OCI-M1 (cell line): ENCODE results near the gene TCP11X1.
"Not testable (repeated sequence)": the region's sequence is repeated elsewhere in the genome, so short reads cannot be mapped to it uniquely, and the experiment has no call there.

Experiments
- DNase-seq: peaks from one replicate; lab custom pipeline; 2025; lab: John Stamatoyannopoulos, UW

The TCP11X1 gene

DNA sequence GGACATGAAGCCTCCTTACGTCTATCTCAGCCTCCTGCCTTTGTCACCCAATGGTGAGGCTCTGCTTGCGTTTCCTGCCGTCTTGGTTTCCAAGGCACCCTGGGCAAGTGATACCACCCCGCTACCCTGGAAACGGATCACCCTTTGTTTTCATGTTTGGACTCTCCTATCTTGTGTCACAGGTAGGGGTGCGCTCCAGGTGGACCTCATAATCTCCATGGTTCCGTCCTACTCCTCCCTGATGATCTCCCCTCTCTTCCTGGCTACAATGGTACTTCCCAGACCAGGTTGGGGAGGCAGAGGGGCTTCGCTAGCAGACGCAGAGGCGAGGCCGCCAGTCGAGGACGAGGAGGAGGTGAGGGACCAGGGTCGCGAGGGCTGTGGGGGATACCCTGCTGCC is at the start of gene TCP11X1:
TSS of gene TCP11X1 (plus strand) at position 316 of the 400 bp plus-strand sequence.
- not testable (repeated sequence) for DNase-seq

GRCh38 chrX:102185967-102186720 is 29.0 kb upstream of the TCP11X1 start:
- DNase-seq: no peak

DNA sequence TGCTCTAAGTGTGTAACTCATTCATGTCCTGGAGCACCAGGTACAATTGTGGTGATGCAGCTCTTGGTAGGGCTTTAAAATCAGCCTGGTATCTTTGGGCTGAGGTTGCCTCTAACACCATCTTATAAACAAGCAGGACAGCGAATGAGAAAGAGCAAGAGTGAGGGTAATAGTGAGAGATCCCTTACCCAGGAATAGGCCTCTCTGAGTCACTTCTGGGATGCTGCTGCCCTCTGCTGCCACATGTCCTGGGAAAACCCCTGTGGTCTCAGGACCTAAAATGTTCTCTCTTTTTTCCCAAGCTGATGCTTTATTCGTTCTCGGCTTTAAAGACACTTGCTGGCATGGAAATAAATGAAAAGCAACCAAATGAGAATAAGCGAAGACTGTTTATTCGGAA is 7.2 kb upstream of the TCP11X1 start:
- not testable (repeated sequence) for DNase-seq

DNA sequence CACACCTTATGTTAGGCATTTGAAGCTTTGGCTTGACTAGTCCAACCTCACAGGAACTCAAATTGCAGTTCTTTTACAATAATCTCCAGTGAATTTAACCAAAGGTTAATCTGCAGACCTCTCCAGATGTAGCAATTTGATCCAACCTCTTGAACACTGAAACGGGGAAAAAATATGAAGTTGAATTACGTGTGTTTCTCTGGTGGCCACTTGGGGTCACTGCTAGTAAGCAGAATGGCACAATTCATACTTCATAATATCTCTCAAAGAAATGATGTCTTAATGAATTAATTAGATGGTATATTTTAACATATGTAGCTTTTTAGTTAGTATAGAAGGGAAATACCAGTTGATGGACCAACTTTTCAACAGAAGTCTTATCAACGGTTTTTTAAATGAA is 1.4 kb downstream of the TCP11X1 start:
- not testable (repeated sequence) for DNase-seq

- not testable (repeated sequence) for DNase-seq
Observed at GRCh38 chrX:102235678-102236077, 20.6 kb downstream of the TCP11X1 start.

DNA sequence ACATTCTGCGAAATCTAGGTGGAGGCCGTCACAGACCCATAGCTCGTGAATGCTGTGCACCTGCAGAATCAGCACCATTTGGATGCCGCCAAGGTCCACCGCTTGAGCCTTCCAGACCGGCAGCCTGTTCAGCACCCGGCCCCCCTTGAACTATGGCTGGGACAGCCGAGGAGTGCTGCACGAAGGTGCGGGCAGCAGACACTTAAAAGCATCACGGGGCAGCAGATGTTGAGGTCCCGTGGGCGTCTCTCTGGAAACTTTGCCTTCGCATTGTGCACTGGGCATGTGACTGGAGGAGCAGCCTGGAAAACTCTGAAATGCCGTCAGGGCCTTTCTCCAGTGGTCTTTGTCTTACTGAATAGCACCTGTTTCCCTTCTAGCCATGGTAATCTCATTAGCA is 25.2 kb downstream of the TCP11X1 start:
- DNase-seq: not testable (repeated sequence)

DNA sequence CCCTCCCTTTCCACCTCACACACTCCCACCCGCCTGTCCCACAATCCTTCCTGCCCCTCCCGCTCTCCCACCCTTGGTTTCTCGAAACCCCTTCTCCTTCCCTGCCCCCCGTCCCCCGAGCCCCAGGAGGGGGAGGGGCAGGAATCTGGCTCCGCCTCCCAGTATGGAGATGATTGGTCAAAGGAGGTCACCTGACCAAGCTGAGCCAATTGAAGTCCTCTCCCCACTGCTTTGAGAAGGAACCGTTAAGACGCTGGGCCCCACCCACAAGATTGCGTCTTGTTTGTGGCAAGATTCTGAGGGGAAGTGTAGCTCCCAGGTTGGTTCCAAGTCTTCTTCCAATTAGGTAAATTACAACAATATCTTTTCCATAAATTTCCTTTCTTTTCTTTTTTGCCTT is 31.8 kb downstream of the TCP11X1 start, which contains the start of gene NXF2:
TSS of gene NXF2 (plus strand) at position 275 of the 400 bp plus-strand sequence. CDS start 59,912 bp downstream, outside the sequence.
- DNase-seq: not testable (repeated sequence)

- not testable (repeated sequence) for DNase-seq
Observed at GRCh38 chrX:102272231-102272630, 57.1 kb downstream of the TCP11X1 start.
